Gastroesophageal sphincter (tissue), 4 donors: ENCODE results near the gene AGRN. TPM values are rescaled to one million over a fixed set of nuclear protein-coding genes. Genes with fewer than 3 reads are reported as not detected.

Experiments used
- ATAC-seq: fragments of 150-250 bp; one replicate; pipeline ENCODE4 v1.9.1; 2016; ENCODE audit warnings: mild to moderate bottlenecking, moderate library complexity
- H3K27ac ChIP-seq, 4 donors: fragments of 200-600 bp; sonication (generic) in 3 of 4; 1 replicate in 3 of 4; 2 replicates in 1 of 4; pipeline ENCODE4 v1.5.1; 2016 to 2019
- H3K27me3 ChIP-seq: fragments of 200-600 bp; sonication (generic); one replicate; pipeline ENCODE4 v1.5.1; 2019
- H3K36me3 ChIP-seq, 2 donors: fragments of 200-600 bp; sonication (generic); one replicate each; pipeline ENCODE4 v1.5.1; 2019; ENCODE audit warnings: control low read depth in 1 of 2
- H3K4me1 ChIP-seq, 3 donors: fragments of 200-600 bp; sonication (generic); 1 replicate in 2 of 3; 2 replicates in 1 of 3; pipeline ENCODE4 v1.5.1; 2016 to 2019; ENCODE audit warnings: control low read depth in 2 of 3
- H3K4me3 ChIP-seq, 2 donors: fragments of 200-600 bp; sonication (generic); one replicate each; pipeline ENCODE4 v1.5.1; 2019; ENCODE audit warnings: mild to moderate bottlenecking in 1 of 2, moderate library complexity in 1 of 2
- H3K9me3 ChIP-seq, 3 donors: fragments of 200-600 bp; sonication (generic); one replicate each; pipeline ENCODE4 v1.5.1; 2017 to 2019; ENCODE audit warnings: control low read depth in 2 of 3
- CTCF ChIP-seq, 4 experiments: fragments of 200-600 bp in 2 of 4; fragments of 450-650 bp in 2 of 4; sonication (generic) in 1 of 4; IDR thresholded peaks; one replicate each; pipeline ENCODE4 v1.5.1; 2017 to 2019; ENCODE audit warnings: antibody characterized with exemption in 4 of 4, mild to moderate bottlenecking in 2 of 4, moderate library complexity in 2 of 4
- EP300 ChIP-seq: sonication (generic); formaldehyde crosslinking; IDR thresholded peaks from one replicate; pipeline ENCODE4 v1.6.1; 2017; ENCODE audit warnings: antibody characterized with exemption, mild to moderate bottlenecking
- POLR2A ChIP-seq, 2 donors: fragments of 450-650 bp; IDR thresholded peaks; one replicate each; pipeline ENCODE4 v1.6.1; 2017; ENCODE audit warnings: antibody characterized with exemption in 2 of 2, mild to moderate bottlenecking in 2 of 2, moderate library complexity in 1 of 2
- POLR2AphosphoS5 ChIP-seq: sonication (generic); formaldehyde crosslinking; IDR thresholded peaks from one replicate; pipeline ENCODE4 v1.6.1; 2017; ENCODE audit warnings: antibody characterized with exemption
- WGBS, 2 donors: methylation state at CpG; one replicate each; pipeline ENCODE4 v1.1.5; 2018; ENCODE audit warnings: low coverage in 1 of 2; 5-methylcytosine and 5-hydroxymethylcytosine counted together
- total RNA-seq, 4 donors: library from RNA; depleted of rRNA; stranded (reverse); fragments of >200 nt; gene quantifications; one replicate each; pipeline ENCODE4 v1.1.0, GENCODE V29; 2016

AGRN gene
- total RNA-seq, 4 donors from 2014 or later, result 18.0 to 33.6 (median 23.5) TPM

- Histone ChIP-seq H3K27ac (no peak overlapping the region), H3K36me3 (no peaks in the 10 kb centered on the region), H3K4me1 (peaks cover 0 to 22% (median 16%) of the 10 kb centered on the region in 3 donors), H3K9me3 (no peaks in the 10 kb centered on the region), H3K27me3 (peaks cover 87% of the 10 kb centered on the region), H3K4me3 (peak overlapping the region; percentile 3 to 52)
- TF ChIP-seq POLR2AphosphoS5 (no peak), CTCF (IDR thresholded peaks at IDR 0.05) (no peak), POLR2A (IDR thresholded peaks at IDR 0.05) (no peak), EP300 (no peak)
- peak; percentile 26 for ATAC-seq
- WGBS, 2 donors, result no CpG with 5 or more reads among the region's 75 CpGs
Measured at GRCh38 chr1:1069056-1069710, 49.3 kb downstream of the AGRN start.

GRCh38 chr1:1069711-1070676 lies 50.1 kb downstream of the AGRN start:
- 50 to 53% methylated on average over 1 to 8 of the region's 40 CpGs for WGBS, 2 donors
- TF ChIP-seq CTCF (IDR thresholded peaks at IDR 0.05) (no peak), EP300 (no peak), POLR2A (IDR thresholded peaks at IDR 0.05) (no peak), POLR2AphosphoS5 (no peak)
- Histone ChIP-seq H3K4me1 (peaks cover 0 to 20% (median 16%) of the 10 kb centered on the region in 3 donors), H3K27ac (no peak overlapping the region), H3K27me3 (peaks cover 89% of the 10 kb centered on the region), H3K4me3 (peak overlapping the region in 1 of 2 donors; percentile 52), H3K36me3 (no peaks in the 10 kb centered on the region), H3K9me3 (no peaks in the 10 kb centered on the region)
- no peak for ATAC-seq

GRCh38 chr1:1071486-1072298 lies 51.8 kb downstream of the AGRN start:
- 100% methylated on average over 1 of the region's 56 CpGs; no CpG with 5 or more reads in 1 of the 2 donors for WGBS, 2 donors
- no peak overlapping the region for H3K27ac ChIP-seq
- peaks cover 0 to 20% (median 16%) of the 10 kb centered on the region in 3 donors for H3K4me1 ChIP-seq
- H3K9me3 ChIP-seq, result no peaks in the 10 kb centered on the region
- TF ChIP-seq POLR2AphosphoS5, result no peak
- TF ChIP-seq POLR2A (IDR thresholded peaks at IDR 0.05), result no peak
- no peak for TF ChIP-seq CTCF (IDR thresholded peaks at IDR 0.05)
- TF ChIP-seq EP300, result no peak
- ATAC-seq, result no peak
- H3K4me3 ChIP-seq, result no peak overlapping the region
- peaks cover 93% of the 10 kb centered on the region for H3K27me3 ChIP-seq
- H3K36me3 ChIP-seq, result no peaks in the 10 kb centered on the region

- TF ChIP-seq POLR2AphosphoS5 (no peak), CTCF (IDR thresholded peaks at IDR 0.05) (no peak), EP300 (no peak), POLR2A (IDR thresholded peaks at IDR 0.05) (no peak)
- Histone ChIP-seq H3K4me3 (no peak overlapping the region), H3K27me3 (peaks cover 87% of the 10 kb centered on the region), H3K4me1 (peaks cover 0 to 20% (median 16%) of the 10 kb centered on the region in 3 donors), H3K36me3 (no peaks in the 10 kb centered on the region), H3K27ac (no peak overlapping the region), H3K9me3 (no peaks in the 10 kb centered on the region)
- 80% methylated on average over 2 of the region's 21 CpGs; no CpG with 5 or more reads in 1 of the 2 donors for WGBS, 2 donors
- no peak for ATAC-seq
Measured at GRCh38 chr1:1072299-1072848, 52.5 kb downstream of the AGRN start.
